Muscle of back (tissue), 13 donors: ENCODE measurements around the gene DBF4B. TPM values are rescaled to one million over a fixed set of nuclear protein-coding genes. Genes with fewer than 3 reads are reported as not detected.
"Not testable (repeated sequence)": the region's sequence is repeated elsewhere in the genome, so short reads cannot be mapped to it uniquely, and the experiment has no call there.

Source experiments
- DNase-seq, 3 donors: peaks; one replicate each; pipeline versions ENCODE4 v3.0.0 to v3.0.0-alpha.2; 2013
- long read RNA-seq, 9 donors: transcript quantifications; one replicate each; lab custom pipeline, GENCODE V29; 2026
- polyA plus RNA-seq, 10 donors: library from polyadenylated mRNA; unstranded; fragments of 120-200 nt; gene quantifications; one replicate each; pipeline ENCODE4 v1.2.1, GENCODE V29; 2013; ENCODE audit not compliant: insufficient read length in 10 of 10

Gene DBF4B, protein sequence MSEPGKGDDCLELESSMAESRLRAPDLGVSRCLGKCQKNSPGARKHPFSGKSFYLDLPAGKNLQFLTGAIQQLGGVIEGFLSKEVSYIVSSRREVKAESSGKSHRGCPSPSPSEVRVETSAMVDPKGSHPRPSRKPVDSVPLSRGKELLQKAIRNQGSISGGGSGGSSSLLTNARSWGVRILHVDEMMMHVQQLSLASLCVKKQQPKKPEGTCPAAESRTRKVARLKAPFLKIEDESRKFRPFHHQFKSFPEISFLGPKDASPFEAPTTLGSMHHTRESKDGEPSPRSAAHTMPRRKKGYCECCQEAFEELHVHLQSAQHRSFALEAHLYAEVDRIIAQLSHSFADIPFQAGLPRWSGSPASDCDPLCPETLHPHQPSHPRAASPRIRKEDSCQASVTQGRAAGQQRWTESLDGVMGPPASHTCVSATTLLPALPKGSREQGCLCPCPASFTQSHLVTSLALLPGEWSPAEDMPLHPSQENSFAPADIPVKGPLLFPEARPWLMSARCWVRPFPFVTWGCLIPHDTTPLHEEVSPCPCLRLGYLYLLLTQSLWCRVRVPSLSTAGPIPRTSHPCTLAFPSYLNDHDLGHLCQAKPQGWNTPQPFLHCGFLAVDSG
- 1 to 10 TPM; 4.4 to 9.2 (median 7.4) TPM for polyA plus RNA-seq
- long read RNA-seq, donor 1, partial matches to known transcripts = 0 of 2 reads
- long read RNA-seq, donor 1, other reads (novel, unspliced or antisense) = 0 of 2 reads
- long read RNA-seq, donor 2, partial matches to known transcripts = 0 of 1 reads
- long read RNA-seq, donor 2, other reads (novel, unspliced or antisense) = 0 of 1 reads
- long read RNA-seq, donor 3 = 0 reads
- long read RNA-seq, donor 4 = 0 reads
- long read RNA-seq, donor 5 = 0 reads
- long read RNA-seq, donor 6 = 0 reads
- long read RNA-seq, donor 7 = 0 reads
- long read RNA-seq, donor 8 = 0 reads
- long read RNA-seq, donor 9 = 0 reads

- peak; percentile 95 to 98 (median 96) for DNase-seq
Observed at GRCh38 chr17:44708401-44709263, at the start of gene DBF4B. Gene DBF4B, plus strand, starts transcription at chr17:44708665. Its CDS starts 156 bp downstream, at chr17:44708821.

DNA sequence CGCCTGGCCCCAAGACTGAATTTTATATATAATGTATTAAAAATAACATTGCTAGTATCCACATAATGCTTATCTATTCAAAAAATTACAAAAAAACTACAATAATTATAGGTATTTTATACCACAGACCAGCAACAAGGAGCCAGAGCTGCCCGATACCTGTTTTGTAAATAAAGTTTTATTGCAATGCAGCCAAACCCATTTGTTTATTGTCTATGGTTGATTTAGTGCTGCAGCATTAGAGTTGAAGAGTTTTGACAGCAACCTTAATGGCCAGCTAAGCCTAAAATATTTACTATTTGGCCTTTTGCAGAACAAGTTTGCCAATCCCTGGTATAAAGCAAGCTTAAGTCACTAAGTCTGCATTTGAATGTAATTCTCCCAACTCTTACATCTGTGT is 46.6 kb upstream of the DBF4B start:
- no peak for DNase-seq

- no peak for DNase-seq
Observed at GRCh38 chr17:44663095-44663494, 45.4 kb upstream of the DBF4B start.

GRCh38 chr17:44664867-44665266 is 43.6 kb upstream of the DBF4B start:
- no peak for DNase-seq

- no peak for DNase-seq
Observed at GRCh38 chr17:44666006-44666405, 42.5 kb upstream of the DBF4B start.

DNA sequence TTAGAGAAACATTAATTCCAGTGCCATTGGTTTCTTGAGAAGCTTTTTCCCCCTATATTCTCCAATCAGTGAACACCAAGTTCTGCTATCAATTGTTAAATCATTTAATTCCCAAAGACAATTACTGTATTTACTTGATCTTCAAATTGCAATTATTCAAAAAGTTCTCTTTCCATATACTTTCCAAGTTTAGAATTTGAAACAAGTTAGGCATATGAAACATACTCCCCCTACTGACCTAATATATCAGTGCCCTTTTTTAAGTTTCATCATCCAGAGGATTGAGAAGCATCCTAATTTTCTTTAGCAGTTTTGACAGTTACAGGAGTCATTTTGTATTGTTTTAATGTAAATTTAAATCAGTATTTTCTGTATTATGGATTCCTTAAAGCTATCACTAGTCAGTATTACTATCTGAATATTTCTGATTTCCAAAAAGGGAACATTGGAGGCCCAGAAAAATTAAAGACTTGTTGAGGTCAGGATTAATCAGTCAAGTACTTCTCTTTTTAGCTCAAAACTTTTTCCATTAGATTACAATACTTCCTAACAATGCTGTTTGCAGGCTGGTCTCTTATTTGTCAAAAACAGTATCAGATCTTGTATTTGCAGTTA is 35.9 kb upstream of the DBF4B start:
- peak in 1 of 3 donors; percentile 55 for DNase-seq

GRCh38 chr17:44673893-44674292 is 34.6 kb upstream of the DBF4B start:
- no peak for DNase-seq

DNA sequence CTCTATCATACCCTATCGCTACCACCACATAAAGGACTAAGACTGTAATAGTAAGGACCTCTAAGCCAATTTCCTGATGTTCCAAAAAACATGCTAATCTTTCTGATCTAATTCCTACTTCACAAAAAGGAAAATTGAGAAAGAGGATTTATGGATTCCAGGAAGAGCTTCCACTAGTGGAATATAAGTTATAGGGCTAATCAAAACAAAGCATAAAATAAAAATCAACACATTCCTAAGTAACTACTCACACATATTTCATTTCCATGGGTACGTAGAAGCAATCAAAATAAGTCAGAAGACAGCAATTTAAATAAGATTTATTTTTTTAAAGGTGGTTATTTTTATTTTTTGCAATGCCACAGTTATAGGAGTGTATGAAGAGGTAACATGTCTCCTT is 31.3 kb upstream of the DBF4B start:
- DNase-seq = no peak

GRCh38 chr17:44683303-44683702 is 25.2 kb upstream of the DBF4B start:
- DNase-seq = not testable (repeated sequence)

GRCh38 chr17:44687756-44688155 is 20.7 kb upstream of the DBF4B start:
- peak; percentile 36 to 55 (median 38) for DNase-seq

DNA sequence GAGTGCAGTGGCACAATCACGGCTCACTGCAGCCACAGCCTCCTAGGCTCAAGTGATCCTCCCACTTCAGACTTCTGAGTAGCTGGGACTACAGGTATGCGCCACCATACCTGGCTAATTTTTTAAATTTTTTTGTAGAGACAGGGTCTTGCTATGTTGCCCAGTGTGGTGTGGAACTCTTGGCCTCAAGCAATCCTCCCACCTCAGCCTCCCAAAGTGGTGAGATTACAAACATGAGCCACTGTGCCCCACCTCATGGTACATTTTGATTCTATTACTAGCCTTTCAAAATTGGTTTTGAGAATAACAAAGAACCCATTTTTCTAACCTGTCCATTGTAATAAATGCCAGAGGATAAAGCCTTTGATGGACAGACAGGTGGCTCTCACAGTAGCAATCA is 20.3 kb upstream of the DBF4B start:
- DNase-seq = no peak

GRCh38 chr17:44688675-44689476 is 19.6 kb upstream of the DBF4B start:
- DNase-seq = no peak

GRCh38 chr17:44689477-44690217 is 18.8 kb upstream of the DBF4B start, which contains the start of gene CCDC43:
Gene CCDC43, minus strand, starts transcription at chr17:44689776. Its CDS starts 23 bp downstream, at chr17:44689753.
- peak; percentile 89 to 96 (median 93) for DNase-seq

GRCh38 chr17:44690746-44691306 is 17.6 kb upstream of the DBF4B start:
- peak in 1 of 3 donors; percentile 10 for DNase-seq

- DNase-seq = no peak
Observed at GRCh38 chr17:44693609-44694008, 14.9 kb upstream of the DBF4B start.

- DNase-seq = not testable (repeated sequence)
Observed at GRCh38 chr17:44700288-44700687, 8.2 kb upstream of the DBF4B start.

DNA sequence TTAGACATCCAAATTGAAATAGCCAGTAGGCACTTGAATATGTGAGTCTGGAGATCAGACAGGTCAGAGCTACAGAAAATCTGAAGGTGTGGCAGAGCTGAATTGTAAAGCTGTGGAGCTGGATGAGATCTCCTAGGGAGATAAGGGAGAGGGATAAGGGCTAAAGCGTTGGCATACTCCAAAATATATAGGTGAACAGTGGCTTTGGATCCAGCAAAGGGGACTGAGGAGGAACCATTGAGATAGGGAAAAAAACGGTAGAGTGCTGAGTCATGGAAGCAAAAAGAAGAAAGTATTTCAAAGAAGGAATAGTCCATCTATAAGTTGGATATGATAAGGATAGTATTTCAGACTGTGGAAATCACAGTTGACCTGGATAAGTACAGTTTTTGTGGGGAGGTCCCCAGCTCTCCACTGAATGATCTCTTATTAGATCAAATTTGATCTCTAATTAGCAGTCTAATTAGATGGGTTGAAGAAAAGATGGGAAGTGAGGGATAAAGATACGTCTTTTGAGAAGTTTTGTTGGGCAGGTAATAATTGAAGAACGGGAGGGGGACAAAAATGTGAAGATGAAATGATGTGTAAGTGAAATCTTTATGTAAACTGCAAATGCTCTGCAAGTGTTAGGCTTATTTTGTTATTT is 587 bp upstream of the DBF4B start:
- DNase-seq = no peak

DNA sequence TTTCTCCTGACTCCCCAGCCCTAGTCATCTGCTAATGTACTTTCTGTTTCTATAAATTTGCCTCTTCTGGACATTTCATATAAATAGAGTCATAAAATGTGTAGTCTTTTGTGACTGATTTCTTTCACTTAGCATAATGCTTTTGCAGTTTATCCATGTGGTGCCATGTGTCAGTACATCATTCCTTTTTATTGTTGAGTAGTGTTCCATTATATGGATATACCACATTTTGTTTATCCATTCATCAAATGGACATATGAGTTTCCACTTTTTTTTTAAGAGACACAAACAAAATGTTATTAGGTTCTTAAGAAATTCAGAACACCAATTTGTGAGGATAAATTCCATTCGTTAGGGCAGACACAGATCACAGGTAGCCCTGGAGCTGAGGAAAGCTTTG is 11.0 kb downstream of the DBF4B start:
- DNase-seq = no peak
